GM12878 (cell line): ENCODE measurements around the gene PRSS27. TPM values are rescaled to one million over a fixed set of nuclear protein-coding genes. Genes with fewer than 3 reads are reported as not detected.

Source experiments
- ATAC-seq: fragments of 200-7000 bp; cut with Tn5 transposase; 3 replicates; pipeline ENCODE4 v1.9.1; 2020; ENCODE audit warnings: mild to moderate bottlenecking, moderate library complexity
- BruUV-seq: library from RNA; stranded (reverse); fragments of 400-500 nt; replicated peaks from 2 replicates; lab custom pipeline; 2021; lab: Mats Ljungman, UMichigan
- CTCF ChIA-PET: fragments of 300-600 bp; sonication (Branson Sonifier 250); formaldehyde crosslinking; extraction: SDS; loops from one replicate; lab custom pipeline; 2021; ENCODE audit warnings: inconsistent platforms; lab: Yijun Ruan, JAX
- POLR2A ChIA-PET: fragments of 350-600 bp; formaldehyde crosslinking; extraction: SDS; loops from one replicate; lab custom pipeline; 2021; ENCODE audit warnings: inconsistent platforms; lab: Charles Lee
- RAD21 ChIA-PET: fragments of 300-600 bp; sonication (Branson Sonifier 250); formaldehyde crosslinking; loops from one replicate; lab custom pipeline; 2023; ENCODE audit warnings: antibody characterized with exemption; ENCODE audit not compliant: unreplicated experiment; lab: Charles Lee
- SMC1A ChIA-PET: fragments of 300-600 bp; sonication (Branson Sonifier 250); formaldehyde crosslinking; loops from one replicate; lab custom pipeline; 2023; ENCODE audit not compliant: unreplicated experiment, uncharacterized antibody; lab: Charles Lee
- DNase-seq: peaks from one replicate; pipeline ENCODE4 v3.0.0-alpha.2; 2011; ENCODE audit warnings: low read depth, low spot score
- FAIRE-seq: peaks from 3 replicates; lab custom pipeline; 2011; peaks lifted over from hg19 to GRCh38; lab: Jason Lieb, UNC
- H2AFZ ChIP-seq: 2 replicates; pipeline ENCODE4 v1.6.0; 2011; ENCODE audit warnings: low read depth, low read length, control low read depth; ENCODE audit not compliant: control insufficient read depth
- H3K27ac ChIP-seq: 2 replicates; pipeline ENCODE4 v1.5.1; 2011; ENCODE audit warnings: control low read depth; ENCODE audit not compliant: control insufficient read depth, insufficient read depth
- H3K27me3 ChIP-seq, 2 experiments: replicated peaks in 1 of 2; 2 replicates each; pipeline versions ENCODE4 v1.6.0 to v1.6.1; 2011; ENCODE audit warnings: low read length in 1 of 2; ENCODE audit not compliant: control insufficient read depth in 2 of 2, insufficient read depth in 2 of 2
- H3K36me3 ChIP-seq, 2 experiments: 2 replicates each; pipeline ENCODE4 v1.5.1; 2011; ENCODE audit warnings: low read length in 1 of 2; ENCODE audit not compliant: control insufficient read depth in 2 of 2, insufficient read depth in 2 of 2
- H3K4me1 ChIP-seq: 2 replicates; pipeline ENCODE4 v1.6.1; 2011; ENCODE audit warnings: mild to moderate bottlenecking, low read length, moderate library complexity, mixed read lengths; ENCODE audit not compliant: control insufficient read depth, insufficient read depth
- H3K4me2 ChIP-seq: 2 replicates; pipeline ENCODE4 v1.6.0; 2011; ENCODE audit warnings: control low read depth; ENCODE audit not compliant: control insufficient read depth, insufficient read depth
- H3K4me3 ChIP-seq: fragments of 200-600 bp; sonication (generic); 2 replicates; pipeline ENCODE4 v1.5.1; 2016
- H3K79me2 ChIP-seq: 2 replicates; pipeline ENCODE4 v1.6.0; 2011; ENCODE audit warnings: low read length; ENCODE audit not compliant: control insufficient read depth, insufficient read depth
- H3K9ac ChIP-seq: 2 replicates; pipeline ENCODE4 v1.8.0; 2011; ENCODE audit warnings: low read length, control low read depth, mixed read lengths; ENCODE audit not compliant: control insufficient read depth, insufficient read depth
- H3K9me3 ChIP-seq: replicated peaks from 3 replicates; pipeline ENCODE4 v1.5.1; 2011; ENCODE audit warnings: mild to moderate bottlenecking, low read length; ENCODE audit not compliant: control insufficient read depth, insufficient read depth
- H4K20me1 ChIP-seq: 2 replicates; pipeline ENCODE4 v1.6.0; 2011; ENCODE audit not compliant: control insufficient read depth, insufficient read depth
- E4F1 ChIP-seq: fragments of 450-650 bp; IDR thresholded peaks from 2 replicates; pipeline ENCODE4 v1.6.1; 2018; ENCODE audit warnings: borderline replicate concordance, mild to moderate bottlenecking; ENCODE audit not compliant: partially characterized antibody
- ESRRA ChIP-seq: IDR thresholded peaks from 2 replicates; pipeline ENCODE4 v1.6.1; 2012; ENCODE audit warnings: mild to moderate bottlenecking, low read length, improper control_type of control experiment
- PML ChIP-seq: IDR thresholded peaks from 2 replicates; pipeline ENCODE4 v1.6.1; 2012; ENCODE audit warnings: low read length, inconsistent platforms
- POLR2AphosphoS2 ChIP-seq: IDR thresholded peaks from 2 replicates; pipeline ENCODE4 v1.6.1; 2011; ENCODE audit warnings: low read depth, mild to moderate bottlenecking, low read length, improper control_type of control experiment, moderate library complexity
- RB1 ChIP-seq: fragments of 450-650 bp; formaldehyde crosslinking; IDR thresholded peaks from 2 replicates; pipeline ENCODE4 v1.6.1; 2017; ENCODE audit warnings: mild to moderate bottlenecking, borderline replicate concordance
- SMAD1 ChIP-seq: fragments of 450-650 bp; IDR thresholded peaks from 2 replicates; pipeline ENCODE4 v1.6.1; 2018; ENCODE audit warnings: mild to moderate bottlenecking, low read depth; ENCODE audit not compliant: partially characterized antibody
- SMAD5 ChIP-seq: IDR thresholded peaks from 2 replicates; pipeline ENCODE4 v1.6.1; 2016; ENCODE audit warnings: antibody characterized with exemption, low read depth
- SMARCA5 ChIP-seq: fragments of 450-650 bp; IDR thresholded peaks from 2 replicates; pipeline ENCODE4 v1.6.1; 2017; ENCODE audit warnings: mild to moderate bottlenecking
- TCF12 ChIP-seq: IDR thresholded peaks from 2 replicates; pipeline ENCODE4 v1.6.1; 2011; ENCODE audit warnings: low read depth, mild to moderate bottlenecking, low read length
- YBX1 ChIP-seq: fragments of 450-650 bp; IDR thresholded peaks from 2 replicates; pipeline ENCODE4 v1.6.1; 2016; ENCODE audit warnings: antibody characterized with exemption
- ZBTB11 ChIP-seq: fragments of 450-650 bp; formaldehyde crosslinking; IDR thresholded peaks from 2 replicates; pipeline ENCODE4 v1.5.0; 2022; ENCODE audit warnings: mild to moderate bottlenecking, missing genetic modification characterization
- WGBS: methylation state at CpG from one replicate; pipeline ENCODE4 v1.1.6; 2016; ENCODE audit warnings: low lambda C conversion rate; ENCODE audit not compliant: insufficient replicate concordance, insufficient coverage; ENCODE audit errors: missing lambda C conversion rate; 5-methylcytosine and 5-hydroxymethylcytosine counted together
- in situ Hi-C: fragments of 300-500 bp; cut with MboI; formaldehyde crosslinking; loops from 9 replicates; pipeline ENCODE4 v1.14.3; 2018; ENCODE audit warnings: mixed read lengths
- intact Hi-C: fragments of 100-400 bp; cut with micrococcal nuclease; formaldehyde crosslinking; loops from one replicate; pipeline ENCODE4 v1.14.2; 2022; ENCODE audit not compliant: unreplicated experiment
- polyA plus RNA-seq, 11 experiments: library from polyadenylated mRNA; depleted of rRNA in 4 of 11; unstranded in 6 of 11; stranded (reverse) in 5 of 11; fragments of >200 nt; fragmentation: Nextera tagmentation in 4 of 11; fragmentation: Illumina TruSeq in 1 of 11; extraction: Ambion mirVana in 4 of 11; extraction: Trizol in 1 of 11; gene quantifications; 1 replicate in 1 of 11; 2 replicates in 10 of 11; pipeline versions ENCODE4 v1.2.1 to v1.2.3, GENCODE V29; 2011 to 2016; ENCODE audit warnings: inconsistent platforms in 2 of 11, missing spikeins in 2 of 11, low read depth in 1 of 11
- total RNA-seq, 4 experiments: library from RNA; depleted of rRNA in 3 of 4; stranded (reverse); fragments of >200 nt in 3 of 4; fragmentation: Illumina TruSeq in 1 of 4; extraction: Trizol in 1 of 4; gene quantifications; 2 replicates each; pipeline versions ENCODE4 v1.2.1 to v1.2.3, GENCODE V29; 2013 to 2021

Gene PRSS27
- total and polyA plus RNA-seq, 10 of the 15 experiments (the other 5 are each of a cell fraction or from before 2014, with no cell fraction given): 0.18 to 1.8 (median 0.51) TPM; not detected in 2

GRCh38 chr16:2744711-2745110, 24.7 kb upstream of the PRSS27 start (continued):
- TF ChIP-seq E4F1: no peak
- TF ChIP-seq, all 136 proteins: peak for 0

GRCh38 chr16:2743007-2743810, 23.2 kb upstream of the PRSS27 start:
- H3K4me1 ChIP-seq: no peaks in the 10 kb centered on the region
- no peak overlapping the region for H3K4me2 ChIP-seq
- ChIA-PET POLR2A (no interaction called here), RAD21 (no interaction called here), CTCF (no interaction called here), SMC1A (no interaction called here)
- no peaks in the 10 kb centered on the region for H3K9me3 ChIP-seq
- H3K79me2 ChIP-seq: no peaks in the 10 kb centered on the region
- H3K4me3 ChIP-seq: no peak overlapping the region
- FAIRE-seq (no peak), DNase-seq (no peak), ATAC-seq (no peak)
- no TSS peak for BruUV-seq
- no peak overlapping the region for H3K9ac ChIP-seq
- 57% methylated on average over 19 of the region's 19 CpGs for WGBS
- H3K27ac ChIP-seq: no peak overlapping the region
- intact Hi-C loops: no loop called here
- H2AFZ ChIP-seq: no peak overlapping the region
- no peaks in the 10 kb centered on the region; the same call in 1 of the 2 replicates for H4K20me1 ChIP-seq
- no peak for TF ChIP-seq YBX1
- no peak for TF ChIP-seq POLR2AphosphoS2
- no peak for TF ChIP-seq SMAD5
- TF ChIP-seq RB1: no peak
- no peak for TF ChIP-seq E4F1
- TF ChIP-seq SMAD1: no peak
- no peak for TF ChIP-seq ESRRA
- no peak for TF ChIP-seq ZBTB11 (CRISPR knock-in tag)
- TF ChIP-seq PML: no peak
- no peak for TF ChIP-seq TCF12
- no peak for TF ChIP-seq SMARCA5
- H3K27me3 ChIP-seq: no peaks in the 10 kb centered on the region
- H3K36me3 ChIP-seq: no peaks in the 10 kb centered on the region
- in situ Hi-C loops: no loop called here
